ENCODE measurements around the gene ERCC1. TPM values are rescaled to one million over a fixed set of nuclear protein-coding genes. Genes with fewer than 3 reads are reported as not detected.

Gene ERCC1
- polyA plus RNA-seq, 1 donor = 73.9 TPM

- no peak for DNase-seq
Observed at GRCh38 chr19:45368737-45369340, 54.9 kb downstream of the ERCC1 start.

GRCh38 chr19:45368127-45368526 is 55.6 kb downstream of the ERCC1 start:
- DNase-seq = no peak

- DNase-seq = no peak
Observed at GRCh38 chr19:45364696-45365095, 59.0 kb downstream of the ERCC1 start.

- DNase-seq = no peak
Observed at GRCh38 chr19:45363861-45364459, 59.8 kb downstream of the ERCC1 start.

DNA sequence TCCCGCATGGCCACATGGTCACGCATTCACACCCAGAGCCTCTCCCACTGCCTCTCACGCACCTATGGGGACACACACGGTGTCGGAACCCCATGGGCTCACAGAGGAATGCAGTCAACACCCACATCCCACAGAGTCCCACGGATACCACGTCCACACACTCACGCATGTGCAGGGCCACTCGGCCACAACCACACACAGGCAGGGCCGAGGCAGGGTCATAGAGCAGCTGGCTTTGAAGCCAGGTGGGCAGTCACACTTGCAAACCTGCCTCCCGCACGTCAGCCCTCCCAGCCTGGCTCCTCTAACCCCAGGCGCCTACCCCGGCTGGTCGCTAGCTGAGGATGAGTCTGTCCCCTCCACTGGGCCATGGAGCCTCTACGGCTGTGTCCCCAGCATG is 61.4 kb downstream of the ERCC1 start:
- no peak for DNase-seq

DNA sequence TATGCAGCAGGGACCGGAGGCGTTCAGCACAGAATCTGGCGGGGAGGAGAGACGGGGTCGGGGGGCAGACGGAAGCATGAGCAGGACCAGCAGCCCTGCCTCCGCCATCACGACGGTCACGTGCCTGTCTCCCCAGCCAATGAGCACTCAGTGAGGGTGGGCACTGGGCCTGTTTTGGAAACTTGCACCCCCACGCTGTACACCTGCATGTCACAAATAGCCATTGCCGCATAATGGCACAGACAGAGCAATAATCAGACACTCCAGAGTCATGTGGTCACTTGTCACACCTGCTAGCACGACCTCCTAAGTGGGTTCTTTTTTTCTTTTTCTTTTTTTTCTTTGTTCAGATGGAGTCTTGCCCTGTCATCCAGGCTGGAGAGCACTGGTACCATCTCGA is 62.1 kb downstream of the ERCC1 start:
- no peak for DNase-seq

DNA sequence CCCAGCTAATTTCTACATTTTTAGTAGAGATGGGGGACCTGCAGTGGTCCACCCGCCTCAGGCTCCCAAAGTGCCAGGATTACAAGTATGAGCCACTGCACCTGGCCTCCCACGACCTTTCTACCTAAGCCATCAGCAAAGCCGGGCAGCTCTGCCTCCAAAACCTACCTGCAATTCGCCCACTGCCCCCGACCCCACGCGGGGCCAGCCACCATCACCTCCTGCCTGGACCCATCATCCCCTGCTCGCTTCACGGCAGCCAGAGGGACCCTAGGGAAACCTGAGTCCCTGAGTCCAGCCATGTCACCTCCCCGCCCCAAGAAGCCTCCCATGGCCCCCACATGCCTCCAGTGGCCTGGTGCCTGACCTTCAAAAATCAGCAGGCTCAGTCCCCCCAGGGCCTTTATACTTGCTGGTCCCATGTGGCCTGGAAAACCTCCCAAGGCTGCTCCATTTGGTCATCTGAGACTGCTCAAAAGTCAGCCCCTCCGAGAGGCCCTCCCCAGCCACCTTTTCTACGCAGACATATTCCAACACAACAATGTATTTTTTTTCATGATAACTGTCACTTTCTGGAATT is 65.4 kb downstream of the ERCC1 start:
- no peak for DNase-seq

DNA sequence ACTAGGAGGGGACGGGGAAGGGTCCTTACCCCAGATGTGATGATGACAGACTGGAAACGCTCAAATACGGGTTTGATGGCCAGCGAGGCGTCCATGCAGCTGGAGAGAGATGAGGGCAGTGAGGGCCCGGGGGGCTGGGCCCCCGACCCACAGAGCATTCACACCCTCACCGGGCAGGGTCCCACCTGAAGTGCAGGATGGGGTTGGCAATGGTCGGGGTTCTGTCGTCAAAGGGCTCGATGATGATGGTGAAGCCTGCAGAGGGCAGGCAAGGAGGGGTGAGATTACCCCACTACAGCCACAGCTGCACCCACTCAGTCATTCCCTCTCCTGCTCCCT is 66.3 kb downstream of the ERCC1 start:
- DNase-seq = no peak

Other genes starting within 250 kb of the ERCC1 start
- gene TRAPPC6A, start 245.7 kb downstream of the ERCC1 start, polyA plus RNA-seq (ENCODE audit: insufficient read length) = 24.5 TPM
- gene BLOC1S3, start 245.1 kb downstream of the ERCC1 start, polyA plus RNA-seq (ENCODE audit: insufficient read length) = 9.4 TPM
- 5.1 TPM for gene EXOC3L2, start 178.5 kb downstream of the ERCC1 start, polyA plus RNA-seq (ENCODE audit: insufficient read length)
- gene MARK4, start 172.6 kb downstream of the ERCC1 start, polyA plus RNA-seq (ENCODE audit: insufficient read length) = 41.7 TPM
- gene CKM, start 101.0 kb downstream of the ERCC1 start, polyA plus RNA-seq (ENCODE audit: insufficient read length) = 0.38 TPM
- 1.7 TPM for gene KLC3, start 83.2 kb downstream of the ERCC1 start, polyA plus RNA-seq (ENCODE audit: insufficient read length)
- 38.0 TPM for gene ERCC2, start 53.3 kb downstream of the ERCC1 start, polyA plus RNA-seq (ENCODE audit: insufficient read length)
- gene PPP1R13L, start 18.8 kb downstream of the ERCC1 start, polyA plus RNA-seq (ENCODE audit: insufficient read length) = 9.1 TPM
- gene POLR1G, start 17.3 kb downstream of the ERCC1 start, polyA plus RNA-seq (ENCODE audit: insufficient read length) = 3.3 TPM
- gene FOSB, start 44.1 kb upstream of the ERCC1 start, polyA plus RNA-seq (ENCODE audit: insufficient read length) = 95.9 TPM
- 8.1 TPM for gene RTN2, start 73.1 kb upstream of the ERCC1 start, polyA plus RNA-seq (ENCODE audit: insufficient read length)
- gene PPM1N, start 74.5 kb upstream of the ERCC1 start, polyA plus RNA-seq (ENCODE audit: insufficient read length) = 0.27 TPM
- 49.3 TPM for gene VASP, start 83.6 kb upstream of the ERCC1 start, polyA plus RNA-seq (ENCODE audit: insufficient read length)
- 11.2 TPM for gene OPA3, start 160.9 kb upstream of the ERCC1 start, polyA plus RNA-seq (ENCODE audit: insufficient read length)
- gene GPR4, start 178.3 kb upstream of the ERCC1 start, polyA plus RNA-seq (ENCODE audit: insufficient read length) = 5.2 TPM
- gene EML2, start 215.5 kb upstream of the ERCC1 start, polyA plus RNA-seq (ENCODE audit: insufficient read length) = 23.0 TPM
- 0.85 TPM for gene GIPR, start 244.3 kb upstream of the ERCC1 start, polyA plus RNA-seq (ENCODE audit: insufficient read length)

Data from left kidney (tissue), 2 donors.